ENCODE results near the gene MADCAM1.

The MADCAM1 gene

DNA sequence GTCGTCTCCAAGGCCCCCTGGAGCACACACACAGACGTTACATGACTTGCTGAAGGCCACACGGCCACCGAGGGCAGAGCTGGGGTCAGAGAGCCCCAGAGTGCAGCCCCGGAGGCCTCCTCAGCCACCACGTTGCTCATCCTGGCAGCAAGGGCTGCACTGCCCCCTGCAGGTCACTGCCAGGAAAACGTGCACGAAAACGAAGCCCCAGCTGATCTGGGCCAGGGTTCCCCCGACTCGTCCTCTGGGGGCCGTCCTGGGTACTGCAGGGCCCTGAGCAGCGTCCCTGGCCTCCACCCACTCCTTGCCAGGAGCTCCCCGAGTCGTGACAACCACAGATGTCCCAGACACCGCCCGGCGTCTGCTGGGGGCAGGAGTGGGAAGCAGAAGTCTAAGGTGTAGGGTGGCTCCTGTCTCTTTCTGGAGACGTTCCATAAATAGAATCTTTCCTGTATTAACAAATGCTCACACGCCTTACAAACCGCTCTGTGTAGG is 14.4 kb downstream of the MADCAM1 start:
- Histone ChIP-seq H3K79me1 (replicated peaks; ENCODE audit: low read length, poor library complexity, severe bottlenecking) (peaks cover 29% of the 10 kb centered on the region), H3K27ac (ENCODE audit: low read length, poor library complexity, severe bottlenecking) (peak overlapping the region; percentile 75), H4K91ac (ENCODE audit: low read length) (peak overlapping the region; percentile 48), H3K27me3 (ENCODE audit: control insufficient read depth in 1 of 2, insufficient read depth in 1 of 2, low read length in 2 of 2) (no peaks in the 10 kb centered on the region), H3K36me3 (ENCODE audit: control insufficient read depth in 1 of 2, insufficient read depth in 2 of 2, low read depth in 1 of 2, low read length in 2 of 2) (peaks cover 14 to 36% of the 10 kb centered on the region in 2 experiments), H2BK120ac (ENCODE audit: low read depth, low read length) (no peak overlapping the region), H2BK15ac (ENCODE audit: low read depth, poor library complexity, severe bottlenecking) (peak overlapping the region; percentile 75), H2BK5ac (ENCODE audit: low read depth, low read length, poor library complexity, severe bottlenecking) (peak overlapping the region; percentile 49), H3K18ac (ENCODE audit: low read depth in 1 of 2, low read length in 2 of 2) (peak overlapping the region; percentile 52 to 65), H3K23ac (ENCODE audit: low read length in 2 of 2) (no peak overlapping the region), H3K4me1 (ENCODE audit: control insufficient read depth, insufficient read depth, low read depth, low read length) (peaks cover 34% of the 10 kb centered on the region), H2AFZ (ENCODE audit: low read depth, low read length) (no peak overlapping the region), H2BK12ac (ENCODE audit: low read length in 2 of 2) (peak overlapping the region in 1 of 2 experiments; percentile 29), H3K4me2 (ENCODE audit: low read length, poor library complexity, severe bottlenecking) (peak overlapping the region; percentile 60), H2AK5ac (ENCODE audit: low read length, severe bottlenecking) (peak overlapping the region; percentile 12), H3K14ac (ENCODE audit: low read length in 2 of 2) (no peak overlapping the region), H3K9ac (ENCODE audit: low read length) (peak overlapping the region; percentile 35), H3K4me3 (ENCODE audit: insufficient read depth in 1 of 2, low read depth in 1 of 2, low read length in 2 of 2) (no peak overlapping the region), H3K9me3 (ENCODE audit: control insufficient read depth, low read length) (no peaks in the 10 kb centered on the region), H4K8ac (ENCODE audit: low read length) (peak overlapping the region; percentile 68), H3K4ac (ENCODE audit: low read depth in 1 of 2, low read length in 2 of 2) (peak overlapping the region in 1 of 2 experiments; percentile 71)
- WGBS, result 9% methylated on average over 21 of the region's 21 CpGs
- peak; percentile 93 for DNase-seq

DNA sequence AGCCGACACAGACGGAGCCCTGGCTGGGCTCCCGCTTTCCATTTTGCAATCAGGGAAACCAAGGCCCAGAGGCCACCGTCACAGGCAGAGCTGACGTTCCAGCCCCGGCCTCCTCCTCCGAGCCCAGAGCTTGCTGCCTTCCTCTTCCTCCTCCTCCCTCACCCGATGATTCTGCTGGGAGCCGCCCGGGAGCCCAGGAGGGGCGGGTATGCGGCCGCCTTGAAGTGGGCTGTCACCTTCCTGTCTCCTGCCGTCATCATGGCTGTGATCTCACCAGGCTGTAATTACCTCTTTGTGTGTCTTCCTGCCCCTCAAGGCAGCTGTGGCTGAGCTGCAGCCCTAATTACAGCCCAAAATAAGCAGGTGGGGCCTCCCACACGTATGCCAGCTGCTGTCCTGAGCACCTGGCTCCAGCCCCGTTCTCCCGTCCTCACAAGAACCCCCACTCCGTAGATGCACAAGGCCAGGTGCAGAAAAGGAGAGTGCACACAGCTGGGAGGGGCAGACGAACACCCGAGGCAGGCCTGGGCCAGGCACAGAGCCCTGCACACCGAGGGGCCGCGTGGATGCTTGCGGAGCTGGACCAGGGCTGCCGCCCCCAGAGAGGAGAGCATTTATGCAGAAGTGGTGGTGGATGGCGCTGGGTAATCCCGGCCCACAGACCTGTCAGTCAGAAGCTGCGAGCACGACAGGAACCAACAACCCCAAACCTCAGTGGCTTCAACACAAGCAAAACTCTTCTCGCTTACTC is 15.0 kb downstream of the MADCAM1 start:
- no peak overlapping the region for H2AFZ ChIP-seq (ENCODE audit: low read depth, low read length)
- H3K79me1 ChIP-seq (replicated peaks; ENCODE audit: low read length, poor library complexity, severe bottlenecking), result peaks cover 29% of the 10 kb centered on the region
- peak overlapping the region; percentile 65 to 70 for H3K18ac ChIP-seq (ENCODE audit: low read depth in 1 of 2, low read length in 2 of 2)
- no peak overlapping the region for H3K4me3 ChIP-seq (ENCODE audit: insufficient read depth in 1 of 2, low read depth in 1 of 2, low read length in 2 of 2)
- H3K4ac ChIP-seq (ENCODE audit: low read depth in 1 of 2, low read length in 2 of 2), result peak overlapping the region in 1 of 2 experiments; percentile 8
- no peaks in the 10 kb centered on the region for H3K9me3 ChIP-seq (ENCODE audit: control insufficient read depth, low read length)
- H2BK12ac ChIP-seq (ENCODE audit: low read length in 2 of 2), result peak overlapping the region; percentile 4 to 6
- H3K27me3 ChIP-seq (ENCODE audit: control insufficient read depth in 1 of 2, insufficient read depth in 1 of 2, low read length in 2 of 2), result no peaks in the 10 kb centered on the region
- 35% methylated on average over 27 of the region's 30 CpGs for WGBS
- peak overlapping the region; percentile 75 for H3K27ac ChIP-seq (ENCODE audit: low read length, poor library complexity, severe bottlenecking)
- H4K91ac ChIP-seq (ENCODE audit: low read length), result peak overlapping the region; percentile 81
- H3K4me1 ChIP-seq (ENCODE audit: control insufficient read depth, insufficient read depth, low read depth, low read length), result peaks cover 33% of the 10 kb centered on the region
- no peak overlapping the region for H2BK15ac ChIP-seq (ENCODE audit: low read depth, poor library complexity, severe bottlenecking)
- H3K4me2 ChIP-seq (ENCODE audit: low read length, poor library complexity, severe bottlenecking), result peak overlapping the region; percentile 60
- H3K14ac ChIP-seq (ENCODE audit: low read length in 2 of 2), result peak overlapping the region in 1 of 2 experiments; percentile 19
- peaks cover 14 to 36% of the 10 kb centered on the region in 2 experiments for H3K36me3 ChIP-seq (ENCODE audit: control insufficient read depth in 1 of 2, insufficient read depth in 2 of 2, low read depth in 1 of 2, low read length in 2 of 2)
- peak overlapping the region; percentile 68 for H4K8ac ChIP-seq (ENCODE audit: low read length)
- no peak overlapping the region for H3K23ac ChIP-seq (ENCODE audit: low read length in 2 of 2)
- H2AK5ac ChIP-seq (ENCODE audit: low read length, severe bottlenecking), result no peak overlapping the region
- H2BK120ac ChIP-seq (ENCODE audit: low read depth, low read length), result peak overlapping the region; percentile 12
- H3K9ac ChIP-seq (ENCODE audit: low read length), result peak overlapping the region; percentile 35
- peak overlapping the region; percentile 49 for H2BK5ac ChIP-seq (ENCODE audit: low read depth, low read length, poor library complexity, severe bottlenecking)
- DNase-seq, result no peak

DNA sequence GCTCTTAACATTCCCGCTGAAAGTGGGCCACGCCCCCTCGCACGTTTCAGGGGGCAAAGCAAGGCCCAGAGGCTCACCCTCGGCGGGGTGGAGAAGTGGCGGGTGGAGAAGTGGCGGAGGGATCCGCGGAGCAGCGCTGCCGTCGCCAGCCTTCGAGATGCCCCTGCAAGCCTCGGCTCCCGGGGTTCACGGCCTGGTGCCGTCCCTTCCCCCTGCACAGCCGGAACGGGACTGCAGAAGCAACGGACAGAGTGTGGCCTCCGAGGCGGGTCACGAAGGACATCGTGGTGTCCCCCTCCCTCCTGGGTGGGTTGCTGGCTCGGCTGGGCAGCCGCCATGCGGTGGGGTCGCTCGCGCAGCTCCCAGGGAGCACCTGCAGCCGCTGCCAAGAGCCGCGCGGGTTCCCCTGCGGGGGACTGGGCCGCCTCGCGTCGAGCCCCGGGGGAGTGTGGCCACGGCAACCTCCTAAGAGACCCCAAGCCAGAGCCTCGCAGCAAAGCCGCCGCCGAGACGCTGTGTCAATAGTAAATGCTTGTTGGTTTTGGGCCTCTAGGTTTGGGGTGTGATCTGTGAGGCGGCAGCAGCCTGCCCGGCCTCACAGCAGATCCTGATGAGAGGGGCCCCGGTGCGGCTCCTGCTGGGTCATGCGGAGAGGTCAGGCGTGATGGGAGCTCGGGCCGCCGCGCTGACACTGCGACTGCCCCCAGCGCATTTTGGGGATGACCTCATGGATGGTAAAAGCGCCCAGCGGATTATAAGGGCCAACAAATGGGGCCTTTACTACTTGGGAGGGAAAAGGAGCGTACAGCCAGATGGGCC is 16.5 kb downstream of the MADCAM1 start:
- no peak overlapping the region for H3K18ac ChIP-seq (ENCODE audit: low read depth in 1 of 2, low read length in 2 of 2)
- no peak for DNase-seq
- H2AFZ ChIP-seq (ENCODE audit: low read depth, low read length), result no peak overlapping the region
- no peak overlapping the region for H2BK15ac ChIP-seq (ENCODE audit: low read depth, poor library complexity, severe bottlenecking)
- no peak overlapping the region for H3K14ac ChIP-seq (ENCODE audit: low read length in 2 of 2)
- H3K4ac ChIP-seq (ENCODE audit: low read depth in 1 of 2, low read length in 2 of 2), result no peak overlapping the region
- peak overlapping the region; percentile 80 for H4K91ac ChIP-seq (ENCODE audit: low read length)
- H2AK5ac ChIP-seq (ENCODE audit: low read length, severe bottlenecking), result no peak overlapping the region
- peaks cover 37% of the 10 kb centered on the region for H3K4me1 ChIP-seq (ENCODE audit: control insufficient read depth, insufficient read depth, low read depth, low read length)
- H3K9ac ChIP-seq (ENCODE audit: low read length), result no peak overlapping the region
- no peak overlapping the region for H3K23ac ChIP-seq (ENCODE audit: low read length in 2 of 2)
- peaks cover 14 to 36% of the 10 kb centered on the region in 2 experiments for H3K36me3 ChIP-seq (ENCODE audit: control insufficient read depth in 1 of 2, insufficient read depth in 2 of 2, low read depth in 1 of 2, low read length in 2 of 2)
- no peak overlapping the region for H2BK12ac ChIP-seq (ENCODE audit: low read length in 2 of 2)
- no peak overlapping the region for H3K27ac ChIP-seq (ENCODE audit: low read length, poor library complexity, severe bottlenecking)
- H2BK120ac ChIP-seq (ENCODE audit: low read depth, low read length), result no peak overlapping the region
- WGBS, result 84% methylated on average over 60 of the region's 62 CpGs
- no peak overlapping the region for H3K4me3 ChIP-seq (ENCODE audit: insufficient read depth in 1 of 2, low read depth in 1 of 2, low read length in 2 of 2)
- H2BK5ac ChIP-seq (ENCODE audit: low read depth, low read length, poor library complexity, severe bottlenecking), result no peak overlapping the region
- no peak overlapping the region for H3K4me2 ChIP-seq (ENCODE audit: low read length, poor library complexity, severe bottlenecking)
- H3K27me3 ChIP-seq (ENCODE audit: control insufficient read depth in 1 of 2, insufficient read depth in 1 of 2, low read length in 2 of 2), result no peaks in the 10 kb centered on the region
- H4K8ac ChIP-seq (ENCODE audit: low read length), result no peak overlapping the region
- peaks cover 29% of the 10 kb centered on the region for H3K79me1 ChIP-seq (replicated peaks; ENCODE audit: low read length, poor library complexity, severe bottlenecking)
- no peaks in the 10 kb centered on the region for H3K9me3 ChIP-seq (ENCODE audit: control insufficient read depth, low read length)
